Vagina (tissue), 2 donors: ENCODE measurements around the gene TACR1.

Experiments used
- POLR2AphosphoS5 ChIP-seq, 2 donors: sonication (generic); formaldehyde crosslinking; IDR thresholded peaks; one replicate each; pipeline ENCODE4 v1.9.0; 2017; ENCODE audit warnings: antibody characterized with exemption in 2 of 2, mild to moderate bottlenecking in 2 of 2, low read depth in 1 of 2; ENCODE audit not compliant: insufficient read depth in 1 of 2
- TF ChIP-seq, protein P1 (sequence below), 3 experiments: fragments of 450-650 bp in 2 of 3; fragments of 200-600 bp in 1 of 3; sonication (generic) in 1 of 3; IDR thresholded peaks; one replicate each; pipeline ENCODE4 v1.5.1; 2017 to 2019; ENCODE audit warnings: antibody characterized with exemption in 3 of 3, mild to moderate bottlenecking in 2 of 3, moderate library complexity in 2 of 3

DNA sequence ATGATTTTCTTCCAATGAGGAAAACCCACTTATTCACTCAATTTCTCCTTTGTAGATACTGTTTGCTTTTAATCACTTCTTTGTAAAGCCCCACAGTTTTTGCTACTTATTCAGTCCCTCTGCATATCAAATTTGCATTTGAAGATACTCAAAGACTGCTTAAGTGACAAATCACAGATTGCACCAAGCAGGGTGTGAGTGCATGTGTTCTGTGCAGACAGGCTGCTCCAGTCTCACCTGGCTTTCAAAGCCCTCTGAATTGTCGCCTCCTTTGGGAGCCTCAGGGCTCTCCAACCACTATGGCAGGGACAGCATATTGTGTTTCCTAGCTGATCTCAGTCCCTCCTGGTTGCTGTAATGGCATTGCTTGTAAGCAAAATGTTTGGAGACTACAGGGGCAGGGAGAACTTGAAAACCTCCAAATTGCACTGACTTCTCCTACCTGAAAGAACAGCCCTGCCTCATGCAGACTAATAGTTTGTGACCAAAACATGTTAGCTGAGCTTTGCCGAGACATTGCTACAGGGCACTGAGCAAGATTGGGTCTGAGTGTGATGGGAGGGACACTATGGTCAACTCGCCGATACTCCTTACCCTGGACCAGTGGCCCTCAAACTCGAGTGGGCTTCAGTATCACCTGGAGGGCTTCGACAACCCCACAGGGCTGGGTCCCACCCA, 144.0 kb downstream of the TACR1 start:
- no peak for TF ChIP-seq POLR2AphosphoS5 (IDR thresholded peaks at IDR 0.05; ENCODE audit: insufficient read depth in 1 of 2, low read depth in 1 of 2)
- TF ChIP-seq, protein P1, sequence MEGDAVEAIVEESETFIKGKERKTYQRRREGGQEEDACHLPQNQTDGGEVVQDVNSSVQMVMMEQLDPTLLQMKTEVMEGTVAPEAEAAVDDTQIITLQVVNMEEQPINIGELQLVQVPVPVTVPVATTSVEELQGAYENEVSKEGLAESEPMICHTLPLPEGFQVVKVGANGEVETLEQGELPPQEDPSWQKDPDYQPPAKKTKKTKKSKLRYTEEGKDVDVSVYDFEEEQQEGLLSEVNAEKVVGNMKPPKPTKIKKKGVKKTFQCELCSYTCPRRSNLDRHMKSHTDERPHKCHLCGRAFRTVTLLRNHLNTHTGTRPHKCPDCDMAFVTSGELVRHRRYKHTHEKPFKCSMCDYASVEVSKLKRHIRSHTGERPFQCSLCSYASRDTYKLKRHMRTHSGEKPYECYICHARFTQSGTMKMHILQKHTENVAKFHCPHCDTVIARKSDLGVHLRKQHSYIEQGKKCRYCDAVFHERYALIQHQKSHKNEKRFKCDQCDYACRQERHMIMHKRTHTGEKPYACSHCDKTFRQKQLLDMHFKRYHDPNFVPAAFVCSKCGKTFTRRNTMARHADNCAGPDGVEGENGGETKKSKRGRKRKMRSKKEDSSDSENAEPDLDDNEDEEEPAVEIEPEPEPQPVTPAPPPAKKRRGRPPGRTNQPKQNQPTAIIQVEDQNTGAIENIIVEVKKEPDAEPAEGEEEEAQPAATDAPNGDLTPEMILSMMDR (IDR thresholded peaks at IDR 0.05) = no peak
